Measurements from ENCODE around the gene LHFPL4.

DNA sequence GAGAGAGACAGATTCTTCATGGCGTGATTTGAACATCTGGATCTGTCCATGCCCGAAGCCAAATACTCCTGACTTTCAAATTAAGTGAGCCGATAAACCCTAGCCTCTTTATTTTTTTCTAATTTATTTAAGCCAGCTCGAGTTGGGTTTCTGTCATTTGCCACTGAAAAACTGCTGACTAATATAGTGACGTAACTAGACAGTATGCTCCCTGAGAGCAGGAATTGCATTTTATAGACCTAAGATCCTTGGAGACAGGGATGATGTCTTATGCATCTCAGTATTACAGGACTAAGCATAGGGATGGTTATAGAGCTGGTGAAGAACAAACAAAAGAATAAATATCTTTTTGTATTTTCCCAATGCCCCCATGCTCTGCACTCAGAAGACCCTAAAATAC, 4.6 kb downstream of the LHFPL4 start:
- TF ChIP-seq, protein P1, sequence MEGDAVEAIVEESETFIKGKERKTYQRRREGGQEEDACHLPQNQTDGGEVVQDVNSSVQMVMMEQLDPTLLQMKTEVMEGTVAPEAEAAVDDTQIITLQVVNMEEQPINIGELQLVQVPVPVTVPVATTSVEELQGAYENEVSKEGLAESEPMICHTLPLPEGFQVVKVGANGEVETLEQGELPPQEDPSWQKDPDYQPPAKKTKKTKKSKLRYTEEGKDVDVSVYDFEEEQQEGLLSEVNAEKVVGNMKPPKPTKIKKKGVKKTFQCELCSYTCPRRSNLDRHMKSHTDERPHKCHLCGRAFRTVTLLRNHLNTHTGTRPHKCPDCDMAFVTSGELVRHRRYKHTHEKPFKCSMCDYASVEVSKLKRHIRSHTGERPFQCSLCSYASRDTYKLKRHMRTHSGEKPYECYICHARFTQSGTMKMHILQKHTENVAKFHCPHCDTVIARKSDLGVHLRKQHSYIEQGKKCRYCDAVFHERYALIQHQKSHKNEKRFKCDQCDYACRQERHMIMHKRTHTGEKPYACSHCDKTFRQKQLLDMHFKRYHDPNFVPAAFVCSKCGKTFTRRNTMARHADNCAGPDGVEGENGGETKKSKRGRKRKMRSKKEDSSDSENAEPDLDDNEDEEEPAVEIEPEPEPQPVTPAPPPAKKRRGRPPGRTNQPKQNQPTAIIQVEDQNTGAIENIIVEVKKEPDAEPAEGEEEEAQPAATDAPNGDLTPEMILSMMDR (IDR thresholded peaks at IDR 0.05): no peak
- no peak for TF ChIP-seq POLR2A (IDR thresholded peaks at IDR 0.05)

Data from breast epithelium (tissue), 3 donors.